ENCODE measurements around the gene EIF2D. TPM values are rescaled to one million over a fixed set of nuclear protein-coding genes. Genes with fewer than 3 reads are reported as not detected.

The EIF2D gene
- total and polyA plus RNA-seq, 2 of the 13 experiments (the other 11 are each of a cell fraction or from before 2014, with no cell fraction given) = 45.1 to 64.9 TPM

- TF ChIP-seq MEIS1 (CRISPR knock-in tag; IDR thresholded peaks at IDR 0.05; ENCODE audit: borderline replicate concordance) = no peak
- no peak for TF ChIP-seq ZFP37 (CRISPR knock-in tag; IDR thresholded peaks at IDR 0.05; ENCODE audit: borderline replicate concordance)
- TF ChIP-seq CHCHD3 (CRISPR knock-in tag; IDR thresholded peaks at IDR 0.05) = no peak
- TF ChIP-seq ZNF343 (CRISPR knock-in tag; IDR thresholded peaks at IDR 0.05) = no peak
- TF ChIP-seq ZNF512B (CRISPR knock-in tag; IDR thresholded peaks at IDR 0.05; ENCODE audit: borderline replicate concordance) = no peak
- peak; percentile 29 for TF ChIP-seq XRCC5 (optimal IDR thresholded peaks at IDR 0.05; ENCODE audit: low read length)
- no peak for TF ChIP-seq ZNF691 (CRISPR knock-in tag; IDR thresholded peaks at IDR 0.05; ENCODE audit: borderline replicate concordance, low read depth)
- TF ChIP-seq FOSL1 (CRISPR knock-in tag; IDR thresholded peaks at IDR 0.05; ENCODE audit: borderline replicate concordance) = no peak
- no peak for TF ChIP-seq ZNF878 (CRISPR knock-in tag; IDR thresholded peaks at IDR 0.05)
- no peak for TF ChIP-seq CEBPZ (IDR thresholded peaks at IDR 0.05; ENCODE audit: low read length)
- TF ChIP-seq ZNF317 (CRISPR knock-in tag; IDR thresholded peaks at IDR 0.05) = peak; percentile 35; the same call in 1 of the 2 replicates
- TF ChIP-seq SRF (IDR thresholded peaks at IDR 0.05; ENCODE audit: low read depth, low read length) = no peak
- no peak for TF ChIP-seq ARNT (IDR thresholded peaks at IDR 0.05)
- no peak for TF ChIP-seq CHD2 (IDR thresholded peaks at IDR 0.05; ENCODE audit: low read depth, low read length)
- no peak for TF ChIP-seq MTF1 (CRISPR knock-in tag; IDR thresholded peaks at IDR 0.05)
- peak; percentile 41; the same call in 1 of the 2 replicates for TF ChIP-seq DMAP1 (CRISPR knock-in tag; IDR thresholded peaks at IDR 0.05)
- TF ChIP-seq ZNF766 (CRISPR knock-in tag; IDR thresholded peaks at IDR 0.05; ENCODE audit: borderline replicate concordance) = no peak
- no peak for TF ChIP-seq EEA1 (CRISPR knock-in tag; IDR thresholded peaks at IDR 0.05; ENCODE audit: borderline replicate concordance)
- peak; percentile 71 for TF ChIP-seq STAG1 (CRISPR knock-in tag; IDR thresholded peaks at IDR 0.05)
- TF ChIP-seq KDM5B (CRISPR knock-in tag; IDR thresholded peaks at IDR 0.05; ENCODE audit: borderline replicate concordance) = no peak
- TF ChIP-seq ZNF704 (CRISPR knock-in tag; IDR thresholded peaks at IDR 0.05; ENCODE audit: borderline replicate concordance) = no peak
- TF ChIP-seq ZNF138 (CRISPR knock-in tag; IDR thresholded peaks at IDR 0.05; ENCODE audit: low read depth) = no peak
- no peak for TF ChIP-seq BORCS8-MEF2B (CRISPR knock-in tag; IDR thresholded peaks at IDR 0.05)
- TF ChIP-seq TCF7 (IDR thresholded peaks at IDR 0.05; ENCODE audit: low read depth) = no peak
These were observed 22.3 kb upstream of the EIF2D start (continued) for GRCh38 chr1:206634365-206635079.
